Vagina (tissue), 2 donors: ENCODE measurements around the gene CDH24.

Experiments
- CTCF ChIP-seq, 3 experiments: fragments of 450-650 bp in 2 of 3; fragments of 200-600 bp in 1 of 3; sonication (generic) in 1 of 3; IDR thresholded peaks; one replicate each; pipeline ENCODE4 v1.5.1; 2017 to 2019; ENCODE audit warnings: antibody characterized with exemption in 3 of 3, mild to moderate bottlenecking in 2 of 3, moderate library complexity in 2 of 3
- POLR2A ChIP-seq, 2 donors: fragments of 450-650 bp; IDR thresholded peaks; one replicate each; pipeline ENCODE4 v1.6.1; 2017; ENCODE audit warnings: antibody characterized with exemption in 2 of 2, mild to moderate bottlenecking in 2 of 2, moderate library complexity in 2 of 2

- TF ChIP-seq POLR2A (IDR thresholded peaks at IDR 0.05) (no peak), CTCF (IDR thresholded peaks at IDR 0.05) (no peak)
Observed at GRCh38 chr14:23102801-23103200, 45.5 kb upstream of the CDH24 start.
